Heart left ventricle (tissue), 16 donors: ENCODE data around the gene CFAP221. TPM values are rescaled to one million over a fixed set of nuclear protein-coding genes. Genes with fewer than 3 reads are reported as not detected.

Source experiments
- ATAC-seq, 4 donors: fragments of 200-7000 bp; cut with Tn5 transposase; one replicate each; pipeline ENCODE4 v1.9.1; 2020 to 2022; ENCODE audit warnings: moderate library complexity in 4 of 4, mild to moderate bottlenecking in 3 of 4, moderate number of reproducible peaks in 1 of 4
- DNase-seq, 5 donors: peaks; one replicate each; pipeline ENCODE4 v3.0.0-alpha.2; 2020
- H3K27ac ChIP-seq, 12 donors: fragments of 200-600 bp; sonication (generic) in 4 of 12; one replicate each; pipeline versions ENCODE4 v1.5.0 to v1.8.0; 2016 to 2022; ENCODE audit warnings: mild to moderate bottlenecking in 2 of 12
- H3K27me3 ChIP-seq, 9 donors: fragments of 200-600 bp; sonication (generic) in 2 of 9; one replicate each; pipeline versions ENCODE4 v1.5.1 to v1.8.0; 2016 to 2022; ENCODE audit warnings: mild to moderate bottlenecking in 3 of 9
- H3K36me3 ChIP-seq, 9 donors: fragments of 200-600 bp; sonication (generic) in 2 of 9; one replicate each; pipeline versions ENCODE4 v1.5.0 to v1.8.0; 2018 to 2022; ENCODE audit warnings: mild to moderate bottlenecking in 2 of 9
- H3K4me1 ChIP-seq, 12 donors: fragments of 200-600 bp; sonication (generic) in 4 of 12; one replicate each; pipeline versions ENCODE4 v1.5.0 to v1.8.0; 2016 to 2022; ENCODE audit warnings: mild to moderate bottlenecking in 3 of 12
- H3K4me3 ChIP-seq, 12 donors: fragments of 200-600 bp; sonication (generic) in 4 of 12; one replicate each; pipeline versions ENCODE4 v1.5.0 to v1.8.0; 2017 to 2022; ENCODE audit warnings: mild to moderate bottlenecking in 9 of 12, moderate library complexity in 4 of 12
- H3K9me3 ChIP-seq, 12 donors: fragments of 200-600 bp; sonication (generic) in 4 of 12; one replicate each; pipeline versions ENCODE4 v1.5.0 to v1.8.0; 2016 to 2022; ENCODE audit warnings: mild to moderate bottlenecking in 1 of 12
- CTCF ChIP-seq, 12 donors: fragments of 200-600 bp; sonication (generic) in 4 of 12; IDR thresholded peaks; one replicate each; pipeline versions ENCODE4 v1.5.0 to v1.8.0; 2018 to 2022; ENCODE audit warnings: antibody characterized with exemption in 12 of 12, mild to moderate bottlenecking in 5 of 12
- POLR2A ChIP-seq, 2 donors: fragments of 450-650 bp; IDR thresholded peaks; one replicate each; pipeline ENCODE4 v1.6.1; 2017; ENCODE audit warnings: antibody characterized with exemption in 2 of 2, mild to moderate bottlenecking in 2 of 2, moderate library complexity in 2 of 2
- WGBS, 4 donors: extraction: QIAGEN DNeasy Blood & Tissue Kit in 2 of 4; methylation state at CpG; one replicate each; pipeline versions ENCODE4 v1.1.5 to v1.1.7; 2013 to 2018; 5-methylcytosine and 5-hydroxymethylcytosine counted together
- intact Hi-C, 10 donors: fragments of 100-400 bp; cut with DNase I; formaldehyde crosslinking; loops; one replicate each; pipeline versions ENCODE4 v1.11.1 to v1.14.2; 2022
- polyA plus RNA-seq, 2 donors: library from polyadenylated mRNA; stranded (reverse); fragments of 200-250 nt; gene quantifications; one replicate each; pipeline ENCODE4 v1.2.3, GENCODE V29; 2013
- total RNA-seq, 9 donors: library from RNA; depleted of rRNA in 2 of 9; stranded (reverse); fragments of >200 nt in 2 of 9; fragmentation: NEBNext Ultra II Directional in 3 of 9; extraction: Animal tissue kit (Norgen Biotek cat#: 25700) in 3 of 9; gene quantifications; one replicate each; pipeline versions ENCODE4 v1.1.0 to v1.2.4, GENCODE V29; 2016 to 2023
- donor health status: ischemic (EF 13 %, LVEDD 7.1; RV severe dilation, severe dysfunction).
- donor health status: healthy with polysubstance abuse.
- donor health status: DM: no; HTN: yes; CAD: no.
- donor health status: DM: no; HTN: no; CAD: no.
- donor health status: ischemic (EF 25% LVEDD 6.9; RV normal size, moderate dysfunction).
- donor health status: ischemic (EF 25% LVEDD 5.7; RV mildly dilated, moderate dysfunction).
- donor health status: healthy.
- donor health status: DM: yes; HTN: yes; CAD: no.
- donor health status: ischemic (EF 35%, LVEDD 5.7; RV mildly dilated, moderate dysfunction).
- donor health status: nonischemic (EF 11% LVEDD 7.7; RV severe dilation, severe dysfunction).
- donor health status: DM: yes; HTN: yes; CAD: no.
- donor health status: PGD.
- donor health status: ischemic (EF 29% LVEDD 5.4; RV normal size, mild dysfunction).
- donor health status: nonischemic (EF 23%, LVEDD 6.1; RV moderate dilation, normal function).

Gene CFAP221
- total and polyA plus RNA-seq, 11 donors, result 0.08 to 2.2 (median 1.4) TPM; not detected in 1

GRCh38 chr2:119598596-119599263 is 54.5 kb downstream of the CFAP221 start:
- Histone ChIP-seq H3K9me3 (no peaks in the 10 kb centered on the region), H3K36me3 (no peaks in the 10 kb centered on the region), H3K27me3 (no peaks in the 10 kb centered on the region), H3K27ac (peak overlapping the region in 8 of 12 donors; percentile 29 to 82 (median 64)), H3K4me1 (peaks cover 0 to 36% (median 2%) of the 10 kb centered on the region in 12 donors), H3K4me3 (no peak overlapping the region)
- ATAC-seq, result peak; percentile 73 to 88 (median 76)
- WGBS, 4 donors, result 43 to 50% (median 46%) methylated on average over 5 of the region's 5 CpGs
- intact Hi-C loops, result loop anchor here in 2 of 10 donors (5.0 to 10.0 kb wide), 2 partner anchors 116 to 194 kb away; no protein-coding TSS in a partner anchor
- no peak for DNase-seq
- TF ChIP-seq CTCF (IDR thresholded peaks at IDR 0.05) (no peak), POLR2A (IDR thresholded peaks at IDR 0.05) (no peak)

DNA sequence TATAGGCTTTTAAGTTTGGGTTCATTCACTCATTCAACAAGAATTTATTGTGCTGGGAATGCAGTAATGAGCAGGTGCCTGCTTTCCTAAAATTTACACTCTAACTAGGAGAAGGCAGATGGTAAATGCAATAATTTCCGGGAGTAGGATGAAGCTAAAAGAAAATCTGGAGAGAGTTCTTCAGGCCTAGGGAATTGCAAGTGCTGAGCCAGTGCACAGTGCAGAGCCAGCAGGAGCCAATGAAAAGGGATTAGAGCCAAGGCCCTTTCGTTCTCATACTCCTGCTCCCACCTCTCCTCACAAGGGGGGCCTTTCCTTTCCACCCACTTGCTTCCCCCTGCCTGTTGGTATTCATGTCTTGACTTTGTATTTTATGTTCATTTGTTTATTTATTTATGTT is 55.1 kb downstream of the CFAP221 start:
- TF ChIP-seq CTCF (IDR thresholded peaks at IDR 0.05), result no peak
- no peak for TF ChIP-seq POLR2A (IDR thresholded peaks at IDR 0.05)
- intact Hi-C loops, result loop anchor here in 2 of 10 donors (5.0 to 10.0 kb wide), 2 partner anchors 117 to 195 kb away; no protein-coding TSS in a partner anchor
- Histone ChIP-seq H3K4me1 (peaks cover 0 to 36% (median 2%) of the 10 kb centered on the region in 12 donors), H3K9me3 (no peaks in the 10 kb centered on the region), H3K4me3 (no peak overlapping the region), H3K36me3 (no peaks in the 10 kb centered on the region), H3K27ac (peak overlapping the region in 6 of 12 donors; percentile 32 to 82 (median 72)), H3K27me3 (no peaks in the 10 kb centered on the region)
- ATAC-seq, result peak in 1 of 4 donors; percentile 33
- WGBS, 4 donors, result 57 to 64% (median 62%) methylated on average over 2 of the region's 2 CpGs
- no peak for DNase-seq

- Histone ChIP-seq H3K27ac (no peak overlapping the region), H3K9me3 (no peaks in the 10 kb centered on the region), H3K27me3 (no peaks in the 10 kb centered on the region), H3K36me3 (no peaks in the 10 kb centered on the region), H3K4me3 (no peak overlapping the region), H3K4me1 (no peaks in the 10 kb centered on the region)
- intact Hi-C loops, result no loop called here
- no peak for TF ChIP-seq POLR2A (IDR thresholded peaks at IDR 0.05)
- no peak for TF ChIP-seq CTCF (IDR thresholded peaks at IDR 0.05)
- 71 to 84% (median 72%) methylated on average over 4 of the region's 4 CpGs for WGBS, 4 donors
- no peak for DNase-seq
- no peak for ATAC-seq
Measured at GRCh38 chr2:119605096-119605495, 60.8 kb downstream of the CFAP221 start.

DNA sequence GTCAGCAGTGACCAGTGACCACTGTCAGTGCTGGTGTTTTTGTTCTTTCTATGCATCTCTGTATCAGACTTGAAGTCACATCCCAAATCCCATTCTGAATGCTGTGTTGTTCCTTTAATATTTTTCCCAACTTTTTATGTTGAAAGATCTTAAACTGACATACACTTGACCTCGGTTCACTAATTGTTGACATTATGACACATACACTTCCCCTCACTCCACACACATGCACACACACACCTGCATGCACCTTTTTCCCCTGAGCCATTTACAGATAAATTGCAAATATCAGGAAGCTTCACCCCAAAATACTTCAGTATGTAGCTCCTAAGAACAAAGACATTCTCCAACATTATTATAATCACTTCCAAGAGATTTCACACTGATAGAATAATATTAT is 62.4 kb downstream of the CFAP221 start:
- no peak overlapping the region for H3K4me3 ChIP-seq
- intact Hi-C loops, result no loop called here
- no peaks in the 10 kb centered on the region for H3K4me1 ChIP-seq
- no peak overlapping the region for H3K27ac ChIP-seq
- no peaks in the 10 kb centered on the region for H3K9me3 ChIP-seq
- ATAC-seq (no peak), DNase-seq (no peak)
- TF ChIP-seq CTCF (IDR thresholded peaks at IDR 0.05), result no peak
- TF ChIP-seq POLR2A (IDR thresholded peaks at IDR 0.05), result no peak
- H3K36me3 ChIP-seq, result no peaks in the 10 kb centered on the region
- 72 to 90% (median 81%) methylated on average over 1 of the region's 1 CpG for WGBS, 4 donors
- no peaks in the 10 kb centered on the region for H3K27me3 ChIP-seq
